ENCODE results near the gene LRFN2.

GRCh38 chr6:40456390-40457013 is 130.7 kb downstream of the LRFN2 start:
- no peak for TF ChIP-seq POLR2AphosphoS5 (IDR thresholded peaks at IDR 0.05; ENCODE audit: low read depth, low read length)
- TF ChIP-seq EZH2 (IDR thresholded peaks at IDR 0.05; ENCODE audit: low read depth, low read length, severe bottlenecking) = no peak
- no peak for TF ChIP-seq TEAD4 (IDR thresholded peaks at IDR 0.05; ENCODE audit: low read depth, low read length)
- TF ChIP-seq RFX5 (IDR thresholded peaks at IDR 0.05; ENCODE audit: borderline replicate concordance, low read depth, low read length) = no peak
- TF ChIP-seq EP300 (IDR thresholded peaks at IDR 0.05; ENCODE audit: borderline replicate concordance in 1 of 2, low read depth in 2 of 2, low read length in 2 of 2) = no peak
- TF ChIP-seq KDM1A (IDR thresholded peaks at IDR 0.05; ENCODE audit: borderline replicate concordance, low read length) = no peak
- no peak for TF ChIP-seq ASH2L (IDR thresholded peaks at IDR 0.05; ENCODE audit: low read length)
- TF ChIP-seq HDAC6 (IDR thresholded peaks at IDR 0.05; ENCODE audit: low read depth, low read length) = no peak
- TF ChIP-seq SAP30 (IDR thresholded peaks at IDR 0.05; ENCODE audit: insufficient read depth, insufficient replicate concordance, low read length) = no peak
- no peak for TF ChIP-seq TCF12 (IDR thresholded peaks at IDR 0.05; ENCODE audit: low read depth, low read length)
- TF ChIP-seq BRCA1 (IDR thresholded peaks at IDR 0.05; ENCODE audit: low read depth, low read length) = no peak
- no peak for TF ChIP-seq CTCF (IDR thresholded peaks at IDR 0.05; ENCODE audit: control extremely low read depth in 1 of 3, insufficient read depth in 1 of 3, low read depth in 1 of 3, low read length in 3 of 3)
- no peak for TF ChIP-seq SP1 (IDR thresholded peaks at IDR 0.05; ENCODE audit: low read depth, low read length)
- no peak for TF ChIP-seq TAF1 (IDR thresholded peaks at IDR 0.05; ENCODE audit: low read depth, low read length)

Measured in H1 (cell line).